IMR-90 (cell line): Measurements from ENCODE around the gene PCP4. TPM values are rescaled to one million over a fixed set of nuclear protein-coding genes. Genes with fewer than 3 reads are reported as not detected.

Experiments
- ATAC-seq: fragments of 200-7000 bp; cut with Tn5 transposase; 2 replicates; pipeline ENCODE4 v1.9.1; 2020; ENCODE audit warnings: low read depth, mild to moderate bottlenecking, moderate library complexity
- BruUV-seq: library from RNA; stranded (reverse); fragments of 400-500 nt; replicated peaks from 2 replicates; lab custom pipeline; 2021; lab: Mats Ljungman, UMichigan
- CTCF ChIA-PET: fragments of 300-600 bp; formaldehyde crosslinking; extraction: SDS; loops from one replicate; lab custom pipeline; 2021; ENCODE audit warnings: antibody characterized with exemption; lab: Yijun Ruan, JAX
- POLR2A ChIA-PET: fragments of 300-600 bp; sonication (Branson Sonifier 250); formaldehyde crosslinking; loops from one replicate; lab custom pipeline; 2022; ENCODE audit warnings: antibody characterized with exemption; ENCODE audit not compliant: unreplicated experiment; lab: Charles Lee
- DNase-seq: peaks from one replicate; pipeline ENCODE4 v3.0.0; 2013
- H2AFZ ChIP-seq: replicated peaks from 2 replicates; pipeline ENCODE3; 2013; ENCODE audit warnings: low read length, mild to moderate bottlenecking; ENCODE audit not compliant: poor library complexity
- H2AK5ac ChIP-seq: 2 replicates; pipeline ENCODE4 v1.6.1; 2013; ENCODE audit warnings: low read depth, low read length, inconsistent platforms
- H2AK9ac ChIP-seq: replicated peaks from 2 replicates; pipeline ENCODE3; 2013; ENCODE audit warnings: mild to moderate bottlenecking, low read depth, low read length, moderate library complexity; ENCODE audit not compliant: poor library complexity
- H2BK120ac ChIP-seq: 2 replicates; pipeline ENCODE4 v1.6.1; 2013; ENCODE audit warnings: low read depth, low read length, inconsistent platforms
- H2BK15ac ChIP-seq: 3 replicates; pipeline ENCODE4 v1.6.1; 2013; ENCODE audit warnings: low read depth, low read length, inconsistent platforms
- H2BK20ac ChIP-seq: 2 replicates; pipeline ENCODE4 v1.6.1; 2013; ENCODE audit warnings: low read depth, mild to moderate bottlenecking, inconsistent platforms, low read length, moderate library complexity
- H2BK5ac ChIP-seq: 2 replicates; pipeline ENCODE4 v1.6.1; 2013; ENCODE audit warnings: mild to moderate bottlenecking, low read depth, low read length, inconsistent platforms; ENCODE audit not compliant: poor library complexity, severe bottlenecking
- H3K14ac ChIP-seq: replicated peaks from 2 replicates; pipeline ENCODE4 v1.6.1; 2013; ENCODE audit warnings: low read depth, low read length, inconsistent platforms
- H3K18ac ChIP-seq: 2 replicates; pipeline ENCODE4 v1.6.1; 2013; ENCODE audit warnings: low read depth, low read length, control low read depth
- H3K23ac ChIP-seq: 2 replicates; pipeline ENCODE4 v1.6.1; 2013; ENCODE audit warnings: low read depth, low read length, inconsistent platforms
- H3K27ac ChIP-seq: 2 replicates; pipeline ENCODE4 v1.5.1; 2013; ENCODE audit warnings: mild to moderate bottlenecking, control low read depth, low read length; ENCODE audit not compliant: insufficient read depth
- H3K27me3 ChIP-seq: 2 replicates; pipeline ENCODE4 v1.6.1; 2013; ENCODE audit warnings: low read length; ENCODE audit not compliant: control insufficient read depth, insufficient read depth
- H3K36me3 ChIP-seq: 2 replicates; pipeline ENCODE4 v1.6.1; 2013; ENCODE audit warnings: low read length, mixed read lengths; ENCODE audit not compliant: control insufficient read depth, insufficient read depth
- H3K4ac ChIP-seq: 2 replicates; pipeline ENCODE4 v1.6.1; 2013; ENCODE audit warnings: low read depth, low read length, inconsistent platforms
- H3K4me1 ChIP-seq: 2 replicates; pipeline ENCODE4 v1.6.1; 2013; ENCODE audit warnings: low read length, mixed read lengths; ENCODE audit not compliant: control insufficient read depth, insufficient read depth
- H3K4me2 ChIP-seq: 2 replicates; pipeline ENCODE4 v1.6.1; 2013; ENCODE audit warnings: low read depth, mild to moderate bottlenecking, control low read depth, low read length, moderate library complexity
- H3K4me3 ChIP-seq: 2 replicates; pipeline ENCODE4 v1.5.1; 2013; ENCODE audit warnings: low read depth, mild to moderate bottlenecking, control low read depth, low read length, moderate library complexity; ENCODE audit not compliant: insufficient read depth
- H3K56ac ChIP-seq: 2 replicates; pipeline ENCODE4 v1.6.1; 2013; ENCODE audit warnings: low read length, inconsistent platforms; ENCODE audit not compliant: insufficient read depth; ENCODE audit errors: extremely low read depth
- H3K79me1 ChIP-seq, 2 experiments: 2 replicates each; pipeline ENCODE4 v1.6.1; 2013; ENCODE audit warnings: low read length in 2 of 2, inconsistent platforms in 1 of 2, low read depth in 1 of 2
- H3K9ac ChIP-seq: 2 replicates; pipeline ENCODE4 v1.6.1; 2013; ENCODE audit warnings: low read depth, low read length, control low read depth
- H3K9me1 ChIP-seq: 2 replicates; pipeline ENCODE4 v1.6.1; 2013; ENCODE audit warnings: low read length, inconsistent platforms; ENCODE audit not compliant: insufficient read depth
- H3K9me3 ChIP-seq: 2 replicates; pipeline ENCODE4 v1.6.1; 2013; ENCODE audit warnings: low read length; ENCODE audit not compliant: control insufficient read depth, insufficient read depth
- H4K20me1 ChIP-seq: 2 replicates; pipeline ENCODE4 v1.6.1; 2013; ENCODE audit warnings: low read length, inconsistent platforms; ENCODE audit not compliant: insufficient read depth
- H4K5ac ChIP-seq: 2 replicates; pipeline ENCODE4 v1.6.1; 2013; ENCODE audit warnings: mild to moderate bottlenecking, low read depth, low read length, control low read depth
- H4K8ac ChIP-seq, 2 experiments: 2 replicates each; pipeline ENCODE4 v1.6.1; 2013; ENCODE audit warnings: low read depth in 2 of 2, low read length in 2 of 2, control low read depth in 1 of 2, inconsistent platforms in 1 of 2
- H4K91ac ChIP-seq: 2 replicates; pipeline ENCODE4 v1.6.1; 2013; ENCODE audit warnings: low read depth, low read length, inconsistent platforms; ENCODE audit not compliant: insufficient read depth
- BHLHE40 ChIP-seq: fragments of 150-350 bp; IDR thresholded peaks from 2 replicates; pipeline ENCODE4 v1.6.1; 2016; ENCODE audit warnings: mild to moderate bottlenecking, low read depth, low read length
- CEBPB ChIP-seq: IDR thresholded peaks from 2 replicates; pipeline ENCODE4 v1.6.1; 2012; ENCODE audit warnings: low read depth, low read length, improper control_type of control experiment
- CHD1 ChIP-seq: IDR thresholded peaks from 2 replicates; pipeline ENCODE4 v1.6.1; 2012; ENCODE audit warnings: low read depth, low read length, improper control_type of control experiment
- CTCF ChIP-seq: conservative IDR thresholded peaks from 2 replicates; pipeline ENCODE4 v1.5.1; 2012; ENCODE audit warnings: mild to moderate bottlenecking, low read depth, low read length, improper control_type of control experiment
- ELK1 ChIP-seq: fragments of 150-350 bp; IDR thresholded peaks from 2 replicates; pipeline ENCODE4 v1.6.1; 2016; ENCODE audit warnings: low read depth, mild to moderate bottlenecking, low read length, moderate library complexity, borderline replicate concordance
- FOS ChIP-seq: fragments of 150-350 bp; IDR thresholded peaks from 2 replicates; pipeline ENCODE4 v1.6.1; 2016; ENCODE audit warnings: low read depth, low read length
- MAZ ChIP-seq: IDR thresholded peaks from 2 replicates; pipeline ENCODE4 v1.6.1; 2012; ENCODE audit warnings: low read depth, mild to moderate bottlenecking, low read length, improper control_type of control experiment, moderate library complexity, borderline replicate concordance
- MXI1 ChIP-seq: IDR thresholded peaks from 2 replicates; pipeline ENCODE4 v1.6.1; 2012; ENCODE audit warnings: low read depth, mild to moderate bottlenecking, low read length, moderate library complexity, borderline replicate concordance
- NFE2L2 ChIP-seq: fragments of 150-350 bp; IDR thresholded peaks from 2 replicates; pipeline ENCODE4 v1.6.1; 2016; ENCODE audit warnings: low read depth, mild to moderate bottlenecking, low read length
- POLR2A ChIP-seq: IDR thresholded peaks from 2 replicates; pipeline ENCODE4 v1.6.1; 2012; ENCODE audit warnings: mild to moderate bottlenecking, low read depth, low read length
- RAD21 ChIP-seq: IDR thresholded peaks from 2 replicates; pipeline ENCODE4 v1.6.1; 2012; ENCODE audit warnings: low read length, improper control_type of control experiment
- RCOR1 ChIP-seq: IDR thresholded peaks from 2 replicates; pipeline ENCODE4 v1.6.1; 2012; ENCODE audit warnings: mild to moderate bottlenecking, low read length, improper control_type of control experiment; ENCODE audit not compliant: insufficient replicate concordance
- RFX5 ChIP-seq: IDR thresholded peaks from 2 replicates; pipeline ENCODE4 v1.8.0; 2012; ENCODE audit warnings: low read depth, mild to moderate bottlenecking, low read length, moderate library complexity
- SMC3 ChIP-seq: fragments of 150-350 bp; IDR thresholded peaks from 2 replicates; pipeline ENCODE4 v1.6.1; 2016; ENCODE audit warnings: low read depth, mild to moderate bottlenecking, antibody characterized with exemption, low read length, moderate library complexity
- WGBS, 2 experiments: methylation state at CpG; one replicate each; pipeline versions ENCODE4 v1.1.5 to v1.1.7; 2013; ENCODE audit warnings: missing lambda C conversion rate in 2 of 2; ENCODE audit not compliant: insufficient read length in 1 of 2; ENCODE audit errors: extremely low coverage in 2 of 2; 5-methylcytosine and 5-hydroxymethylcytosine counted together
- dilution Hi-C: fragments of 300-500 bp; cut with HindIII; formaldehyde crosslinking; loops from one replicate; pipeline ENCODE4 v1.14.3; 2018; ENCODE audit warnings: low sequenced_read_pairs; ENCODE audit not compliant: unreplicated experiment
- in situ Hi-C: fragments of 300-500 bp; cut with MboI; formaldehyde crosslinking; loops from 3 replicates; pipeline ENCODE4 v1.14.3; 2019; ENCODE audit warnings: low sequenced_read_pairs, inconsistent platforms, mixed read lengths
- intact Hi-C: fragments of 100-400 bp; cut with micrococcal nuclease; formaldehyde crosslinking; loops from 2 replicates; pipeline ENCODE4 v1.10.0; 2022
- polyA plus RNA-seq, 3 experiments: library from polyadenylated mRNA; depleted of rRNA; stranded (reverse); fragments of >200 nt; gene quantifications; 2 replicates each; pipeline ENCODE4 v1.2.3, GENCODE V29; 2012; ENCODE audit warnings: low replicate concordance in 1 of 3
- total RNA-seq: library from RNA; depleted of rRNA; stranded (reverse); fragments of >200 nt; gene quantifications from 2 replicates; pipeline ENCODE4 v1.2.3, GENCODE V29; 2012

PCP4 gene
- total and polyA plus RNA-seq, 2 of the 4 experiments (the other 2 are of a cell fraction): not detected

GRCh38 chr21:39818557-39818956 lies 48.7 kb upstream of the PCP4 start:
- no TSS peak for BruUV-seq

More at GRCh38 chr21:39818557-39818956, 48.7 kb upstream of the PCP4 start:
- H3K27ac ChIP-seq: no peak overlapping the region
- peaks cover 8% of the 10 kb centered on the region for H3K9me3 ChIP-seq
- no peak overlapping the region for H2BK120ac ChIP-seq
- H2BK5ac ChIP-seq: no peak overlapping the region
- no peak overlapping the region for H4K91ac ChIP-seq
- no peaks in the 10 kb centered on the region for H3K4me1 ChIP-seq
- no peak overlapping the region for H3K18ac ChIP-seq
- no peak overlapping the region for H4K5ac ChIP-seq
- H3K4me2 ChIP-seq: no peak overlapping the region
- H4K20me1 ChIP-seq: no peaks in the 10 kb centered on the region
- dilution Hi-C loops: no loop called here
- no peak overlapping the region for H3K23ac ChIP-seq
- H2AFZ ChIP-seq: no peak overlapping the region
- DNase-seq (no peak), ATAC-seq (no peak)
- POLR2A ChIA-PET: no interaction called here
- no peak overlapping the region for H2BK15ac ChIP-seq
- H3K79me1 ChIP-seq: no peaks in the 10 kb centered on the region
- no peak overlapping the region for H2AK9ac ChIP-seq
- no peak overlapping the region for H2AK5ac ChIP-seq
- CTCF ChIA-PET: no interaction called here
- H2BK20ac ChIP-seq: no peak overlapping the region
- no peak overlapping the region for H3K56ac ChIP-seq
- H4K8ac ChIP-seq: no peak overlapping the region
- H3K36me3 ChIP-seq: no peaks in the 10 kb centered on the region
- H3K14ac ChIP-seq: no peak overlapping the region
- H3K4ac ChIP-seq: no peak overlapping the region
- 17% methylated on average over 1 of the region's 2 CpGs; no CpG with 5 or more reads in 1 of the 2 experiments for WGBS, 2 experiments
- H3K9me1 ChIP-seq: no peaks in the 10 kb centered on the region
- H3K27me3 ChIP-seq: no peaks in the 10 kb centered on the region
- TF ChIP-seq ELK1: no peak
- TF ChIP-seq SMC3: no peak
- TF ChIP-seq RFX5: no peak
- no peak for TF ChIP-seq FOS
- TF ChIP-seq MAZ: no peak
- no peak for TF ChIP-seq CHD1
- TF ChIP-seq CTCF: no peak
- TF ChIP-seq RAD21: no peak
- no peak for TF ChIP-seq RCOR1
- no peak for TF ChIP-seq MXI1
- TF ChIP-seq BHLHE40: no peak
- no peak for TF ChIP-seq CEBPB
- no peak for TF ChIP-seq NFE2L2
- no peak for TF ChIP-seq POLR2A
- no peak overlapping the region for H3K4me3 ChIP-seq
- in situ Hi-C loops: no loop called here
- no peak overlapping the region for H3K9ac ChIP-seq
- intact Hi-C loops: no loop called here
